Endothelial cell of umbilical vein (primary cell): ENCODE data around the gene VEZT. TPM values are rescaled to one million over a fixed set of nuclear protein-coding genes. Genes with fewer than 3 reads are reported as not detected.

ENCODE experiments used
- BruUV-seq: library from RNA; stranded (reverse); fragments of 400-500 nt; replicated peaks from 2 replicates; lab custom pipeline; 2021; lab: Mats Ljungman, UMichigan
- CTCF ChIA-PET: fragments of 300-600, 350-600 bp; sonication (Branson Sonifier 250); formaldehyde crosslinking; loops from one replicate; lab custom pipeline; 2021; ENCODE audit warnings: antibody characterized with exemption, inconsistent platforms; lab: Charles Lee
- POLR2A ChIA-PET: fragments of 300-600, 350-600 bp; sonication (Branson Sonifier 250); formaldehyde crosslinking; loops from one replicate; lab custom pipeline; 2021; ENCODE audit warnings: antibody characterized with exemption, inconsistent platforms; lab: Charles Lee
- DNase-seq: peaks from one replicate; pipeline ENCODE4 v3.0.0-alpha.2; 2011; ENCODE audit warnings: low read depth, low spot score
- FAIRE-seq: peaks from 2 replicates; lab custom pipeline; 2011; peaks lifted over from hg19 to GRCh38; lab: Jason Lieb, UNC
- H2AFZ ChIP-seq: 2 replicates; pipeline ENCODE4 v1.6.0; 2012; ENCODE audit warnings: low read depth, low read length, control low read depth, inconsistent platforms
- H3K27ac ChIP-seq: 2 replicates; pipeline ENCODE4 v1.5.1; 2011; ENCODE audit warnings: low read depth, mild to moderate bottlenecking, control low read depth, low read length, moderate library complexity; ENCODE audit not compliant: insufficient read depth
- H3K27me3 ChIP-seq, 2 experiments: 2 replicates each; pipeline versions ENCODE4 v1.6.0 to v1.6.1; 2011; ENCODE audit warnings: low read length in 2 of 2, mixed read lengths in 1 of 2; ENCODE audit not compliant: control insufficient read depth in 2 of 2, insufficient read depth in 2 of 2
- H3K36me3 ChIP-seq, 2 experiments: 2 replicates in 1 of 2; 3 replicates in 1 of 2; pipeline ENCODE4 v1.5.1; 2011; ENCODE audit warnings: low read length in 2 of 2, mild to moderate bottlenecking in 1 of 2, moderate library complexity in 1 of 2; ENCODE audit not compliant: control insufficient read depth in 2 of 2, insufficient read depth in 2 of 2; ENCODE audit errors: extremely low read depth in 1 of 2
- H3K4me1 ChIP-seq: 3 replicates; pipeline ENCODE4 v1.5.1; 2011; ENCODE audit warnings: mild to moderate bottlenecking, low read length; ENCODE audit not compliant: control insufficient read depth, insufficient read depth; ENCODE audit errors: extremely low read depth
- H3K4me2 ChIP-seq: 2 replicates; pipeline ENCODE4 v1.6.1; 2011; ENCODE audit warnings: low read length, control low read depth, mixed read lengths; ENCODE audit not compliant: insufficient read depth
- H3K4me3 ChIP-seq, 3 experiments: fragments of 200-600 bp in 1 of 3; sonication (generic), shearing (Covaris generic) in 1 of 3; replicated peaks in 1 of 3; 2 replicates each; pipeline ENCODE4 v1.5.1; 2011 to 2016; ENCODE audit warnings: control low read depth in 3 of 3, low read length in 3 of 3, mild to moderate bottlenecking in 2 of 3, inconsistent platforms in 1 of 3, low read depth in 1 of 3, moderate library complexity in 1 of 3; ENCODE audit not compliant: insufficient read depth in 1 of 3
- H3K79me2 ChIP-seq: 2 replicates; pipeline ENCODE4 v1.6.0; 2012; ENCODE audit warnings: low read length, inconsistent platforms; ENCODE audit not compliant: control insufficient read depth, insufficient read depth
- H3K9ac ChIP-seq: replicated peaks from 2 replicates; pipeline ENCODE3; 2011; ENCODE audit warnings: low read length, control low read depth; ENCODE audit not compliant: insufficient read depth; ENCODE audit errors: extremely low read depth
- H3K9me1 ChIP-seq: replicated peaks from 3 replicates; pipeline ENCODE4 v1.6.0; 2011; ENCODE audit warnings: mild to moderate bottlenecking, low read length; ENCODE audit not compliant: control insufficient read depth, insufficient read depth; ENCODE audit errors: extremely low read depth
- H3K9me3 ChIP-seq: replicated peaks from 2 replicates; pipeline ENCODE4 v1.5.1; 2012; ENCODE audit warnings: low read length, inconsistent platforms; ENCODE audit not compliant: control insufficient read depth, insufficient read depth
- H4K20me1 ChIP-seq: replicated peaks from 2 replicates; pipeline ENCODE3; 2011; ENCODE audit warnings: mild to moderate bottlenecking, low read length; ENCODE audit not compliant: control insufficient read depth, insufficient read depth; ENCODE audit errors: extremely low read depth
- EZH2 ChIP-seq: IDR thresholded peaks from 2 replicates; pipeline ENCODE4 v1.6.1; 2012; ENCODE audit warnings: borderline replicate concordance, low read depth, mild to moderate bottlenecking, moderate library complexity, low read length, inconsistent platforms; ENCODE audit not compliant: severe bottlenecking
- FOS ChIP-seq: IDR thresholded peaks from 2 replicates; pipeline ENCODE4 v1.6.1; 2011; ENCODE audit warnings: mild to moderate bottlenecking, low read length, moderate library complexity, borderline replicate concordance; ENCODE audit not compliant: insufficient read depth
- GATA2 ChIP-seq: IDR thresholded peaks from 2 replicates; pipeline ENCODE4 v1.7.0; 2011; ENCODE audit warnings: low read depth, mild to moderate bottlenecking, moderate library complexity, mixed read lengths, low read length; ENCODE audit not compliant: insufficient read length, insufficient read depth
- JUN ChIP-seq: IDR thresholded peaks from 2 replicates; pipeline ENCODE4 v1.6.1; 2011; ENCODE audit warnings: borderline replicate concordance, low read depth; ENCODE audit not compliant: insufficient read length, insufficient read depth
- MAX ChIP-seq: IDR thresholded peaks from 2 replicates; pipeline ENCODE4 v1.6.1; 2011; ENCODE audit not compliant: insufficient read depth, insufficient read length
- MYC ChIP-seq: IDR thresholded peaks from one replicate; pipeline ENCODE4 v1.6.1; 2011; ENCODE audit warnings: mild to moderate bottlenecking, low read depth, low read length
- POLR2AphosphoS5 ChIP-seq: IDR thresholded peaks from 2 replicates; pipeline ENCODE4 v1.6.1; 2012; ENCODE audit warnings: low read depth, mild to moderate bottlenecking, control low read depth, low read length, moderate library complexity; ENCODE audit not compliant: insufficient read depth
- dilution Hi-C: fragments of 300-500 bp; cut with MboI; formaldehyde crosslinking; loops from one replicate; pipeline ENCODE4 v1.15.0; 2019; ENCODE audit warnings: low sequenced_read_pairs; ENCODE audit not compliant: extremely low pct_ligation_motif_present
- intact Hi-C: fragments of 100-400 bp; cut with micrococcal nuclease; formaldehyde crosslinking; loops from one replicate; pipeline ENCODE4 v1.10.0; 2022
- polyA plus RNA-seq, 4 experiments: library from polyadenylated mRNA; depleted of rRNA in 3 of 4; stranded (reverse) in 3 of 4; unstranded in 1 of 4; fragments of >200 nt; gene quantifications; 2 replicates each; pipeline versions ENCODE4 v1.2.1 to v1.2.3, GENCODE V29; 2011 to 2012; ENCODE audit warnings: missing spikeins in 1 of 4
- total RNA-seq: library from RNA; stranded (reverse); gene quantifications from 2 replicates; pipeline ENCODE4 v1.2.3, GENCODE V29; 2021

VEZT gene
- total and polyA plus RNA-seq, 2 donors (not counting 3 experiments of a cell fraction or from before 2014, with no cell fraction given) = 57.8 to 91.3 TPM

GRCh38 chr12:95208678-95209077, 8.9 kb upstream of the VEZT start:
- peaks cover 0 to 2% of the 10 kb centered on the region in 2 experiments for H3K36me3 ChIP-seq
- BruUV-seq = no TSS peak
- H3K9me1 ChIP-seq = no peaks in the 10 kb centered on the region
- dilution Hi-C loops = loop anchor here (25.0 kb wide), 1 partner anchor 96 kb away; no protein-coding TSS in a partner anchor
- intact Hi-C loops = no loop called here
- H3K9ac ChIP-seq = no peak overlapping the region
- no peak overlapping the region for H2AFZ ChIP-seq
- H3K4me2 ChIP-seq = no peak overlapping the region
- no peak overlapping the region for H3K27ac ChIP-seq
- peaks cover 24% of the 10 kb centered on the region for H3K79me2 ChIP-seq
- H3K4me3 ChIP-seq = no peak overlapping the region
- no peak for TF ChIP-seq POLR2AphosphoS5
- no peak for TF ChIP-seq EZH2
- TF ChIP-seq GATA2 = no peak
- no peak for FAIRE-seq
- DNase-seq = no peak
- ChIA-PET POLR2A (no interaction called here), CTCF (no interaction called here)
- H3K9me3 ChIP-seq = no peaks in the 10 kb centered on the region
- H3K27me3 ChIP-seq = no peaks in the 10 kb centered on the region
- H3K4me1 ChIP-seq = peaks cover 43% of the 10 kb centered on the region
- no peaks in the 10 kb centered on the region for H4K20me1 ChIP-seq

- FAIRE-seq = peak; percentile 62
- TF ChIP-seq MYC = no peak
- peak; percentile 22 for TF ChIP-seq JUN
- no peak for TF ChIP-seq MAX
- no peak for TF ChIP-seq EZH2
- peak; percentile 68 for TF ChIP-seq FOS
- no peak for TF ChIP-seq POLR2AphosphoS5
- H3K36me3 ChIP-seq = peaks cover 0 to 2% of the 10 kb centered on the region in 2 experiments
Observed at GRCh38 chr12:95212586-95212985, 5.0 kb upstream of the VEZT start.

More at GRCh38 chr12:95212586-95212985, 5.0 kb upstream of the VEZT start:
- DNase-seq = peak; percentile 43
- dilution Hi-C loops (loop anchor here (25.0 kb wide), 1 partner anchor 100 kb away; no protein-coding TSS in a partner anchor), intact Hi-C loops (loop anchor here (10.0 kb wide), 1 partner anchor 498 kb away; no protein-coding TSS in a partner anchor)
- peaks cover 34% of the 10 kb centered on the region for H3K4me1 ChIP-seq
- H3K9ac ChIP-seq = no peak overlapping the region
- no TSS peak for BruUV-seq
- H3K9me1 ChIP-seq = no peaks in the 10 kb centered on the region
- peak overlapping the region; percentile 24 for H3K27ac ChIP-seq
- H3K9me3 ChIP-seq = no peaks in the 10 kb centered on the region
- no peaks in the 10 kb centered on the region for H4K20me1 ChIP-seq
- ChIA-PET CTCF (interaction anchor here (0.8 to 5.7 kb wide), 9 partner anchors 8 to 322 kb away, joined by 3 to 91 read pairs (median 3); no protein-coding TSS in a partner anchor), POLR2A (interaction anchor here (1.0 kb wide), 1 partner anchor 42 kb away, joined by 3 read pairs; no protein-coding TSS in a partner anchor)
- peak overlapping the region; percentile 76 for H3K4me2 ChIP-seq
- H3K4me3 ChIP-seq = peak overlapping the region in 1 of 3 experiments; percentile 11
- H3K27me3 ChIP-seq = no peaks in the 10 kb centered on the region
- H3K79me2 ChIP-seq = peaks cover 43% of the 10 kb centered on the region
- no peak overlapping the region for H2AFZ ChIP-seq
